Naive thymus-derived CD4-positive, alpha-beta T cell (primary cell): ENCODE results near the gene GATB. TPM values are rescaled to one million over a fixed set of nuclear protein-coding genes. Genes with fewer than 3 reads are reported as not detected.
"Not testable (repeated sequence)": the region's sequence is repeated elsewhere in the genome, so short reads cannot be mapped to it uniquely, and the experiment has no call there.

Experiments used
- ATAC-seq: fragments of 150-1000 bp; cut with Tn5 transposase; 2 replicates; pipeline ENCODE4 v1.10.0; 2021; ENCODE audit warnings: mild to moderate bottlenecking, moderate library complexity
- CTCF ChIA-PET: fragments of 350-600 bp; sonication (Branson Sonifier 250); formaldehyde crosslinking; loops from one replicate; lab custom pipeline; 2021; ENCODE audit warnings: antibody characterized with exemption; lab: Charles Lee
- POLR2A ChIA-PET: fragments of 350-600 bp; sonication (Branson Sonifier 250); formaldehyde crosslinking; loops from one replicate; lab custom pipeline; 2021; ENCODE audit warnings: antibody characterized with exemption, inconsistent platforms; lab: Charles Lee
- DNase-seq, 9 donors: peaks; one replicate each; pipeline versions ENCODE4 v3.0.0 to v3.0.0-alpha.2; 2020 to 2022; ENCODE audit warnings: mixed read lengths in 1 of 9
- H3K27ac ChIP-seq: one replicate; pipeline ENCODE4 v1.7.0; 2013; ENCODE audit warnings: mild to moderate bottlenecking, low read depth, low read length, moderate library complexity
- H3K27me3 ChIP-seq, 2 donors: one replicate each; pipeline ENCODE4 v1.7.0; 2013; ENCODE audit warnings: low read length in 2 of 2, mild to moderate bottlenecking in 2 of 2, moderate library complexity in 2 of 2; ENCODE audit not compliant: control insufficient read depth in 2 of 2, insufficient read depth in 2 of 2
- H3K36me3 ChIP-seq, 3 experiments: 1 replicate in 2 of 3; 2 replicates in 1 of 3; pipeline ENCODE4 v1.7.0; 2013; ENCODE audit warnings: low read length in 3 of 3, mild to moderate bottlenecking in 3 of 3, moderate library complexity in 1 of 3; ENCODE audit not compliant: insufficient read depth in 3 of 3, control insufficient read depth in 2 of 3
- H3K4me1 ChIP-seq, 2 donors: one replicate each; pipeline ENCODE4 v1.7.0; 2013; ENCODE audit warnings: low read length in 2 of 2, mild to moderate bottlenecking in 2 of 2, moderate library complexity in 1 of 2; ENCODE audit not compliant: control insufficient read depth in 2 of 2, insufficient read depth in 2 of 2
- H3K4me3 ChIP-seq: 2 replicates; pipeline ENCODE4 v1.7.0; 2013; ENCODE audit warnings: mild to moderate bottlenecking, low read length
- H3K9me3 ChIP-seq, 3 experiments: 1 replicate in 2 of 3; 2 replicates in 1 of 3; pipeline ENCODE4 v1.7.0; 2013; ENCODE audit warnings: low read length in 3 of 3; ENCODE audit not compliant: control insufficient read depth in 2 of 3
- H3K27ac Mint-ChIP-seq, 9 donors: one replicate each; pipeline ENCODE4 v1.8.0; 2020 to 2022; ENCODE audit warnings: mixed read lengths in 9 of 9, mild to moderate bottlenecking in 8 of 9, moderate library complexity in 5 of 9, inconsistent platforms in 2 of 9
- H3K27me3 Mint-ChIP-seq, 5 donors: one replicate each; pipeline ENCODE4 v1.8.0; 2021 to 2022; ENCODE audit warnings: mixed read lengths in 5 of 5, mild to moderate bottlenecking in 1 of 5
- H3K36me3 Mint-ChIP-seq, 5 donors: one replicate each; pipeline ENCODE4 v1.8.0; 2020 to 2022; ENCODE audit warnings: mixed read lengths in 5 of 5, mild to moderate bottlenecking in 3 of 5, inconsistent platforms in 1 of 5
- H3K4me1 Mint-ChIP-seq, 7 donors: one replicate each; pipeline ENCODE4 v1.8.0; 2020 to 2022; ENCODE audit warnings: mixed read lengths in 7 of 7, mild to moderate bottlenecking in 3 of 7, inconsistent platforms in 1 of 7
- H3K4me3 Mint-ChIP-seq, 10 donors: one replicate each; pipeline ENCODE4 v1.8.0; 2020 to 2022; ENCODE audit warnings: mild to moderate bottlenecking in 10 of 10, mixed read lengths in 10 of 10, moderate library complexity in 6 of 10, inconsistent platforms in 2 of 10
- H3K9me3 Mint-ChIP-seq, 11 donors: one replicate each; pipeline ENCODE4 v1.8.0; 2020 to 2022; ENCODE audit warnings: mixed read lengths in 11 of 11, mild to moderate bottlenecking in 4 of 11, inconsistent platforms in 1 of 11, moderate library complexity in 1 of 11
- intact Hi-C, 2 donors: fragments of 100-400 bp; cut with micrococcal nuclease; formaldehyde crosslinking; loops; one replicate each; pipeline ENCODE4 v1.15.1; 2023
- polyA plus RNA-seq, 2 donors: library from polyadenylated mRNA; unstranded; fragments of 300-500 nt; fragmentation: Illumina TruSeq; gene quantifications; one replicate each; pipeline ENCODE4 v1.2.3, GENCODE V29; 2021
- total RNA-seq, 6 experiments: library from RNA in 5 of 6; stranded (reverse) in 5 of 6; gene quantifications; 1 replicate in 5 of 6; 2 replicates in 1 of 6; pipeline ENCODE4 v1.2.3 and lab custom pipeline; 2021 to 2026

The GATB gene
- total and polyA plus RNA-seq, 7 experiments from 2014 or later, result 10.5 to 17.8 (median 14.2) TPM

DNA sequence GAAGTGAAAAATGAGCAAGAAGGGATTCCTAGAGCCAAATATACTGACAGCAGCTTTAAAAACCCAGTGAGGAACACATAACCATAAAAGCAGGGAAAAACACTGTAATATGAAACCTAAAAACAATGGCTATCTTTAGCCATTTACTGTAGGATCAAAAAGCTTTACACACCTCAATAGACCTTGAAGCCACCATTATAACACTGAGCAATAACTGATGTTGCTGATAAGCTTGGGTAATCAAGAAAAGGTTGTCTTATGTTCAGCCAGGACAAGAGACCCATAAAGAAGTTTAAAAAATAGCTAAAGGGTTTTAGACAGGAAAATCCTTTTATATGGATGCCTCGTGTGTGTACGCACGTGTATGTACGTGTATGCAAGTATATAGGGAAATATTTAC, 16.9 kb downstream of the GATB start:
- Mint-ChIP-seq H3K27me3 (no peaks in the 10 kb centered on the region), H3K4me1 (peaks cover 0 to 5% (median 0%) of the 10 kb centered on the region in 7 donors), H3K27ac (no peak overlapping the region), H3K4me3 (no peak overlapping the region), H3K36me3 (peaks cover 8 to 57% (median 26%) of the 10 kb centered on the region in 5 donors), H3K9me3 (peaks cover 0 to 6% (median 0%) of the 10 kb centered on the region in 11 donors)
- intact Hi-C loops, result no loop called here
- Histone ChIP-seq H3K4me3 (no peak overlapping the region), H3K36me3 (peaks cover 0 to 14% (median 0%) of the 10 kb centered on the region in 3 experiments), H3K4me1 (no peaks in the 10 kb centered on the region), H3K27ac (no peak overlapping the region), H3K27me3 (no peaks in the 10 kb centered on the region), H3K9me3 (no peaks in the 10 kb centered on the region)
- POLR2A ChIA-PET, result no interaction called here
- CTCF ChIA-PET, result interaction anchor here (0.8 kb wide), 1 partner anchor 604 kb away, joined by 3 read pairs; no protein-coding TSS in a partner anchor
- DNase-seq (no peak), ATAC-seq (no peak)

DNA sequence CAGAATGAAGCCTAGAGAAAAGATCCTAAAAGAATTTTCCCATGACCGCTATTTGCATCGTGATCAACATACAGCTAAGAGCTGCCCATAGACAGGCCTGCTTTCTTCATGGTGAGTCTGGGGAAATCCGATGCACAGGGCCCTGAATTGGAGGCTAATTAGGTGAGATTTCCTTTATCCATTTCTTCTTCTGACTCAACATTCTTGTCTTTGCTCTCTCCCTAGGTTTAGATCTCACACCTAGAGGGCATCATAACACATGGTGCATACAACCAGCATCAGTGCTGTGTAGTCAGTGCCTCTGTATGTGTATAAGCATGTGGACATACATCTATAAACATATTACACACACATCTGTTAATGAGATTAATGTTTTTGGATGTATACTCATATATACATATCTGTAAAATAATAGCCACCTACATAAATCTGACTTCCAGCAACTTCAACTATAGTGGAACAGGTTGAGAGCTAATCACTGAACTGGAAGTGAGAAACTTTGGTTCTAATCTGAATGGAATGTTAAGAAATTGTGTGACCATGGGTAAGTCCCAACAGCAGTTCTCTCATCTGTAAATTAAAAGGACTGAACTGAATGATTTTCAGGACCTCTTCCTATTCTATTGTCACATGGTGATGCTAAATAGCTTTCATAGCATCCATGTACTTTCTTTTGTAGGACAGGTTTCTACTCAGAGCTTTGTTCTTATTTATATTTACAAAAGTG, 17.5 kb downstream of the GATB start:
- no peaks in the 10 kb centered on the region for H3K9me3 ChIP-seq
- H3K4me3 ChIP-seq, result no peak overlapping the region
- no peak for ATAC-seq
- H3K36me3 Mint-ChIP-seq, result peaks cover 8 to 63% (median 32%) of the 10 kb centered on the region in 5 donors
- H3K4me3 Mint-ChIP-seq, result no peak overlapping the region
- H3K27me3 Mint-ChIP-seq, result no peaks in the 10 kb centered on the region
- peaks cover 0 to 12% (median 4%) of the 10 kb centered on the region in 11 donors for H3K9me3 Mint-ChIP-seq
- H3K27ac Mint-ChIP-seq, result no peak overlapping the region
- no peak for DNase-seq
- POLR2A ChIA-PET, result no interaction called here
- no peaks in the 10 kb centered on the region for H3K4me1 ChIP-seq
- no peak overlapping the region for H3K27ac ChIP-seq
- intact Hi-C loops, result no loop called here
- peaks cover 0 to 5% (median 0%) of the 10 kb centered on the region in 7 donors for H3K4me1 Mint-ChIP-seq
- CTCF ChIA-PET, result interaction anchor here (0.8 kb wide), 1 partner anchor 605 kb away, joined by 3 read pairs; no protein-coding TSS in a partner anchor
- peaks cover 0 to 14% (median 0%) of the 10 kb centered on the region in 3 experiments for H3K36me3 ChIP-seq
- H3K27me3 ChIP-seq, result no peaks in the 10 kb centered on the region

- no peaks in the 10 kb centered on the region for H3K27me3 ChIP-seq
- intact Hi-C loops, result no loop called here
- peaks cover 0 to 14% (median 0%) of the 10 kb centered on the region in 3 experiments for H3K36me3 ChIP-seq
- peaks cover 0 to 18% (median 0%) of the 10 kb centered on the region in 3 experiments for H3K9me3 ChIP-seq
- POLR2A ChIA-PET, result no interaction called here
- H3K27me3 Mint-ChIP-seq, result no peaks in the 10 kb centered on the region
- peaks cover 0 to 41% (median 17%) of the 10 kb centered on the region in 11 donors for H3K9me3 Mint-ChIP-seq
- no peak overlapping the region for H3K27ac ChIP-seq
- no peak overlapping the region for H3K4me3 ChIP-seq
- CTCF ChIA-PET, result no interaction called here
- H3K4me1 ChIP-seq, result no peaks in the 10 kb centered on the region
- peaks cover 10 to 86% (median 72%) of the 10 kb centered on the region in 5 donors for H3K36me3 Mint-ChIP-seq
- no peak overlapping the region for H3K27ac Mint-ChIP-seq
- no peak overlapping the region for H3K4me3 Mint-ChIP-seq
- peaks cover 0 to 12% (median 2%) of the 10 kb centered on the region in 7 donors for H3K4me1 Mint-ChIP-seq
- DNase-seq (no peak), ATAC-seq (no peak)
Observed at GRCh38 chr4:151738720-151739517, 21.9 kb downstream of the GATB start.

DNA sequence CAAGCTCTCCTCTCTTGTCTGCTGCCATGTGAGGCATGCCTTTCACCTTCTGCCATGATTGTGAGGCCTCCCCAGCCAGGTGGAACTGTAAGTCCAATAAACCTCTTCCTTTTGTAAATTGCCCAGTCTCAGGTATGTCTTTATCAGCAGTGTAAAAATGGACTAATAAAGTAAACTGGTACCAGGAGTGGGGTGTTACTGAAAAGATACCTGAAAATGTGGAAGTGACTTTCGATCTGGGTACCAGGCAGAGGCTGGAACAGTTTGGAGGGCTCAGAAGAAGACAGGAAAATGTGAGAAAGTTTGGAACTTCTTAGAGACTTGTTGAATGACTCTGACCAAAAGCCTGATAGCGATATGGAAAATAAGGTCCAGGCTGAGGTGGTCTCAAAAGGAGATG, 24.0 kb downstream of the GATB start:
- H3K4me1 ChIP-seq, H3K27me3 Mint-ChIP-seq, H3K4me3 Mint-ChIP-seq, H3K4me3 ChIP-seq, ATAC-seq, H3K27ac ChIP-seq, CTCF ChIA-PET, DNase-seq, H3K27ac Mint-ChIP-seq, H3K27me3 ChIP-seq, intact Hi-C loops: not testable (repeated sequence)
- POLR2A ChIA-PET, result interaction anchor here (0.6 kb wide), 1 partner anchor 16 kb away, joined by 3 read pairs; no protein-coding TSS in a partner anchor
- Histone ChIP-seq H3K9me3 (peaks cover 0 to 18% (median 0%) of the 10 kb centered on the region in 3 experiments), H3K36me3 (peaks cover 0 to 14% (median 0%) of the 10 kb centered on the region in 3 experiments)
- H3K9me3 Mint-ChIP-seq, result peaks cover 0 to 41% (median 17%) of the 10 kb centered on the region in 11 donors
- H3K4me1 Mint-ChIP-seq, result peaks cover 0 to 18% (median 4%) of the 10 kb centered on the region in 7 donors
- H3K36me3 Mint-ChIP-seq, result peaks cover 10 to 86% (median 78%) of the 10 kb centered on the region in 5 donors

DNA sequence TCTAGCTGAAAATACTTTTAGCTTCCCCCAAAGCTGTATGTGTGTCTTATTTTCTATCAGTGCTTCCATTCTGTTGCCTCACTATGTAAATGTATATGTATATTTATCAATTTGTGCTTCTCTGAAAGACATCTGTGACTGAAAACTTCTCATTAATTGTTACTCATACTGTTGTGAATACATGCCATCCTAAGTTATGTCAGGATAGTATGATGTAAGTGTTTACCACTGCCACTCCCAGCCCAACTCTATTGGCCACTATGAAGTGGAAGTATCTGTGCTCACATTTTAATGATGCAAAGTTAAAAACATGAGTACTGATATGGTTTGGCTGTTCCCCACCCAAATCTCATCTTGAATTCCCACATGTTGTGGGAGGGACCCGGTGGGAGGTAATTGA, 24.4 kb downstream of the GATB start:
- Mint-ChIP-seq H3K4me3 (no peak overlapping the region), H3K27ac (no peak overlapping the region), H3K4me1 (peaks cover 0 to 16% (median 4%) of the 10 kb centered on the region in 7 donors), H3K9me3 (peaks cover 0 to 41% (median 17%) of the 10 kb centered on the region in 11 donors), H3K36me3 (peaks cover 8 to 82% (median 73%) of the 10 kb centered on the region in 5 donors), H3K27me3 (no peaks in the 10 kb centered on the region)
- intact Hi-C loops, result no loop called here
- POLR2A ChIA-PET, result interaction anchor here (0.6 kb wide), 1 partner anchor 16 kb away, joined by 3 read pairs; no protein-coding TSS in a partner anchor
- CTCF ChIA-PET, result no interaction called here
- ATAC-seq, result no peak
- no peak overlapping the region for H3K27ac ChIP-seq
- no peak for DNase-seq
- H3K4me3 ChIP-seq, result no peak overlapping the region
- H3K9me3 ChIP-seq, result peaks cover 0 to 18% (median 0%) of the 10 kb centered on the region in 3 experiments
- H3K36me3 ChIP-seq, result peaks cover 0 to 14% (median 0%) of the 10 kb centered on the region in 3 experiments
- no peaks in the 10 kb centered on the region for H3K4me1 ChIP-seq
- no peaks in the 10 kb centered on the region for H3K27me3 ChIP-seq

GRCh38 chr4:151731670-151732069, 29.1 kb downstream of the GATB start:
- H3K27ac Mint-ChIP-seq, POLR2A ChIA-PET, H3K9me3 ChIP-seq, intact Hi-C loops, CTCF ChIA-PET, ATAC-seq, H3K27me3 ChIP-seq, H3K27me3 Mint-ChIP-seq, H3K27ac ChIP-seq, H3K4me3 ChIP-seq, H3K36me3 ChIP-seq, H3K4me3 Mint-ChIP-seq, DNase-seq, H3K4me1 ChIP-seq: not testable (repeated sequence)
- Mint-ChIP-seq H3K4me1 (peaks cover 3 to 29% (median 8%) of the 10 kb centered on the region in 7 donors), H3K9me3 (peaks cover 0 to 13% (median 6%) of the 10 kb centered on the region in 11 donors), H3K36me3 (peaks cover under 1 to 70% (median 56%) of the 10 kb centered on the region in 5 donors)
